GM06990 (cell line): ENCODE measurements around the gene PANK2.

ENCODE experiments used
- DNase-seq: peaks from one replicate; pipeline ENCODE4 v3.0.0-alpha.2; 2011; ENCODE audit not compliant: insufficient read length; ENCODE audit errors: extremely low read depth
- H3K27me3 ChIP-seq: replicated peaks from 2 replicates; pipeline ENCODE4 v1.6.0; 2011; ENCODE audit warnings: low read length; ENCODE audit not compliant: control insufficient read depth, insufficient read depth
- H3K36me3 ChIP-seq: 2 replicates; pipeline ENCODE4 v1.5.1; 2011; ENCODE audit warnings: low read length; ENCODE audit not compliant: control insufficient read depth, insufficient read depth
- H3K4me3 ChIP-seq: replicated peaks from 2 replicates; pipeline ENCODE4 v1.5.1; 2011; ENCODE audit warnings: low read depth, mild to moderate bottlenecking, control low read depth, low read length
- TF ChIP-seq, protein P1 (sequence below): IDR thresholded peaks from 2 replicates; pipeline ENCODE4 v1.5.1; 2011; ENCODE audit warnings: low read length, control low read depth, mild to moderate bottlenecking, inconsistent platforms; ENCODE audit not compliant: insufficient read depth, poor library complexity, severe bottlenecking

The PANK2 gene

DNA sequence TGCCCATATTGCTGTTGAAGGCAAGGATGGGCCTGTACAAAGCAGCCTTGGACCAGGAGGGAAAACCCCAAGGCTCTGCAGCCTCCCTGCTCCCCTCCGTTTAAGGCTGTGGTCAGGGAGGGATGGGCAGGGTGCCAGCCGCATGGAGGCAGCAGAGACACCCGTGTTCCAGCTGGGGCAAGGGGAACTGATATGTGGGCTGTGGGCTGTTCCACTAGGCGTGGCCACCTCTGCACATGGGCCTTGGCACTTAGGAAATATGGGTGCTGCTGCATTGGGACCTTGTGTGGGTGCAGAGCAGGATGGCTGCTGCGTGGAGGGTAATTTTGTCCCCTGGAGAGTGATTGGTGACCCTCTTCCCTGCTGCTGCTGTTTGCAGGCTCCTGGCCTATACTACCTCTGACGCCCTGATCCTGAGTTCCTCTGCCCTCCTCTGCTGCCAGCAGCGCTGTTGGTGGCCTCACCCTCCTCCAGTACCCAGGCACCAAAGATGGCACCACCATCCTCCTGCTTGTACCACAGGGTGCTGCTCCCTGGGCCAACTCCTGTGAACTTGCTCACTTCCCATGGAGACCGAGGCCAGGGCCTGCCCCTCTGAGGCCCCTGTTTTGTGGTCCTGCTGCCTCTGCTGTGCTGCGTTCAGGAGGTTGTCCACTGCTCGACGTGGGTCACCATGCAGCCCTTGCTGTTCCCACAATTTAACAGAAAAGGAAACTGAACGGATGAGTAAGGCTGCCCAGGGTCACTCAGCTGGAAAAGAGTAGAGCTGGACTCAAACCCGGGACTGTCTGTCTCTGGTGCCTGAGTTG is 35.3 kb downstream of the PANK2 start:
- TF ChIP-seq, protein P1, sequence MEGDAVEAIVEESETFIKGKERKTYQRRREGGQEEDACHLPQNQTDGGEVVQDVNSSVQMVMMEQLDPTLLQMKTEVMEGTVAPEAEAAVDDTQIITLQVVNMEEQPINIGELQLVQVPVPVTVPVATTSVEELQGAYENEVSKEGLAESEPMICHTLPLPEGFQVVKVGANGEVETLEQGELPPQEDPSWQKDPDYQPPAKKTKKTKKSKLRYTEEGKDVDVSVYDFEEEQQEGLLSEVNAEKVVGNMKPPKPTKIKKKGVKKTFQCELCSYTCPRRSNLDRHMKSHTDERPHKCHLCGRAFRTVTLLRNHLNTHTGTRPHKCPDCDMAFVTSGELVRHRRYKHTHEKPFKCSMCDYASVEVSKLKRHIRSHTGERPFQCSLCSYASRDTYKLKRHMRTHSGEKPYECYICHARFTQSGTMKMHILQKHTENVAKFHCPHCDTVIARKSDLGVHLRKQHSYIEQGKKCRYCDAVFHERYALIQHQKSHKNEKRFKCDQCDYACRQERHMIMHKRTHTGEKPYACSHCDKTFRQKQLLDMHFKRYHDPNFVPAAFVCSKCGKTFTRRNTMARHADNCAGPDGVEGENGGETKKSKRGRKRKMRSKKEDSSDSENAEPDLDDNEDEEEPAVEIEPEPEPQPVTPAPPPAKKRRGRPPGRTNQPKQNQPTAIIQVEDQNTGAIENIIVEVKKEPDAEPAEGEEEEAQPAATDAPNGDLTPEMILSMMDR = no peak
- DNase-seq = no peak
- no peak overlapping the region for H3K4me3 ChIP-seq
- peaks cover 23% of the 10 kb centered on the region for H3K36me3 ChIP-seq
- H3K27me3 ChIP-seq = no peaks in the 10 kb centered on the region

DNA sequence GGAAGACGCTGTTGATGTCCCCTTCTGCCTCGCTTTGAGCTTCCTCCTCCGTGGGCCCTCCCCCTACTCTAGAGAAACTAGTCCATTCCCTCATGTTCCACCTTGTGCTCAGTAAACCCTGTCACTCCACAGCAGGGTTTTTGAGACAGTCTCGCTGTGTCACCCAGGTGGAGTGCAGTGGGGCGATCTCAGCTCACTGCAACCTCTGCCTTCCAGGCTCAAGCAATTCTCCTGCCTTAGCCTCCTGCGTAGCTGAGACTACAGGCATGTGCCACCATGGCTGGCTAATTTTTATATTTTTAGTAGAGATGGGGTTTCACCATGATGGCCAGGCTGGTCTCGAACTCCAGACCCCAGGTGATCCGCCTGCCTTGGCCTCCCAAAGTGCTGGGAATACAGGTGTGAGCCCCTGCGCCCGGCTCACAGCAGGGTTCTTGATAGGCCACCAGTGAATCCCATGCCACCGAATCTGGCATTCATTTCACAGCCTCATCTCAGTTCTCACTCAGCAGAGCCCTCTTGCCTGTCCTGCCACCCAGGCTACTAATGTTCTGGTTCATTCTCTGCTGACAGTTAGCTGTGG is 36.0 kb downstream of the PANK2 start:
- no peaks in the 10 kb centered on the region for H3K27me3 ChIP-seq
- H3K36me3 ChIP-seq = peaks cover 23% of the 10 kb centered on the region
- no peak overlapping the region for H3K4me3 ChIP-seq
- no peak for DNase-seq
- TF ChIP-seq, protein P1 = no peak

DNA sequence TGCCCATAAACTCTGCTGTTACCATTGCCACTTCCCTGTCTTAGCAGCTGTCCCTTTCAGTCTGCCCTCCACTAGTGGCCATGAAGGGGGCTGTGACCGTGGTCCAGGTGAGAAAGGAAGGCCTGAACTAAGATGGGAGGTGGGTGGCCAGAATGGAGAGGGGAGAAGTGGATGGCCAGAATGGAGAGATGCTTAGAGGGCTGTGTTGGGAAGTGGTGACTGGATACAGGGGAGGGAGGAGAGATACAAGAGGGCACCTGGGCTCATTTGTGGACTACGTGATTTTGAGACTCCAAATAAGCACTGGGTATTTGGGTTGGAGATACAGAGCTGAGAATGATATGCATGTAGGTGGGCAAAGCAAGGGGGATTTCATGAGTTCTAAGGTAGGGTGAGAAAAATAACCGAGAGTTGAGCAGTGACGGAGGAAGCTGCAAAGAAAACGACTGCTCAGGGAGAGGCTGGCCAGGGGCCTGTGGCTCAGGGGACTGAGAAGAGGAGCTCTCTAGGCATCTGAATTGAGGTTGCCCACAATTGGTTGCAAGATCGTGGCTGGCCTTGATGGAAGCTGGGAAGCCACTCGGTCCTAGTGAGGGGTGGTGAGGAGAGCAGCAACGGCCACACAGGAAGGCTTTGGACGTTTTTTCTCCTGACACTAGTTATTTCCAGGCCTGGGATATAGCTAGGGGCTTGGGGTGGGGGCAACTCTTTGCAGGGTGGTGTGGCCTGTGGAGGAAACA is 36.9 kb downstream of the PANK2 start:
- no peaks in the 10 kb centered on the region for H3K27me3 ChIP-seq
- peaks cover 23% of the 10 kb centered on the region for H3K36me3 ChIP-seq
- TF ChIP-seq, protein P1 = no peak
- DNase-seq = no peak
- no peak overlapping the region for H3K4me3 ChIP-seq

DNA sequence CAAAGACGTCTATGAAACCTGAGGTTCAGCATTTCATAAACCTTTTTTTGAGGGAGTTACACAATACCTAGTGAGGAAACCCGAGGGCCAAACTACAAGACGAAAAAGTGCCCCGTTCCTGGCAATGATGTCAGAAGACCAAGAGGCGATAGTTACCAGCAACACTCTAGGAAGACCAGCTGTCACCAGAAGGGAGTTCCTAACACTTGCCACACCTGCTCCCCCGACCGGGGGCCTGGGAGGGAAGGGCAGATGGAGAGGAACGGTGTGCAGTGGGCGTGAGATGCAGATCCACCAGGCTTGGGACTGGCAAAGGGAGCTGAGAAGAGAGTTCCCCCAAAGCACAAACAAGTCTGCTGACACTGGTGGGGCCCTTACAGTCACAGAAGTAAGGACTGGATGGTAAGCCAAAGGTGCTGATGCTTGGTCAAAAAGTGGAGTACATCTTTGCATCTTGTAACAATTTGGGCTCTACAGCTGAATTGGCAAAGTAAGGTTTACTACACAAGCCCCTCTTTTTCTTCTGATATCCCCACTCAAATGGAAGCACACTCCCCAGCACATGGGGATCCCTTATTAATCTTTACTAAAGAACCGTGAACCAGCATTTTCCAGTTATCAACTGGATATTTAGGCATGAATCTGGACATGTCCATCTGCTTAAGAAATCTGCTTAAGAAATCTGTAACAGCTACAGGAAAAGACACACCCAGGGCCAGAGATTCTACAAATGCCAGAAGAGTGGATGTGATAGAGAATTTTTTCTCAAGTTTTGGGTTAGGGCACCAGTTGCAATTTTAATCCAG is 38.5 kb downstream of the PANK2 start:
- no peak overlapping the region for H3K4me3 ChIP-seq
- TF ChIP-seq, protein P1 = no peak
- H3K36me3 ChIP-seq = peaks cover 17% of the 10 kb centered on the region
- no peak for DNase-seq
- H3K27me3 ChIP-seq = no peaks in the 10 kb centered on the region

DNA sequence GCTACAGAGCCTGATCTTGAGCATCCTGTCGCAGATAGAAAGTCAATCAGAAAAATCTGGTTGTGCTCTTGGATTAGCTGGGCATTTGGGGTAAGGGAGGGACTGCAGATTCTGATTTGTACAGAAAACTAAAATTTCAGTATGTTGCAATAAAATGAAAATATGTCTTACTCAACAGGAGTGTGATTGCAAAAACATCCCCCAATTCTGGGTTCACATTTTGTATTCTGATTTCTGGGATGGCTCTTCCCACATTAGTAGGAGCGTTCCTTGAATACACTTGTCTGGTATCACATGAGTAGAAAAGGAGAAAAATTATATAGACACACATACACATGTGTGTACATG is 40.5 kb downstream of the PANK2 start:
- no peak for DNase-seq
- Histone ChIP-seq H3K4me3 (no peak overlapping the region), H3K27me3 (no peaks in the 10 kb centered on the region), H3K36me3 (peaks cover 8% of the 10 kb centered on the region)
- TF ChIP-seq, protein P1 = no peak
